Stimulated activated naive B cell treated with anti-CD40 and anti-IgM and Interleukin-4, amounts not matched to agents 10 μg/mL and 1 μg/mL and 100 μg/mL, for 72 hours (primary cell): ENCODE data around the gene APOB.

Source experiments
- ATAC-seq, 2 donors: fragments of 150-1000 bp; cut with Tn5 transposase; replicated peaks; 2 replicates each; pipeline ENCODE4 v1.10.0; 2021; ENCODE audit warnings: moderate library complexity in 1 of 2
- DNase-seq: peaks from one replicate; pipeline ENCODE4 v3.0.0; 2021
- H3K27ac Mint-ChIP-seq: one replicate; pipeline ENCODE4 v1.8.0; 2022; ENCODE audit warnings: mild to moderate bottlenecking, mixed read lengths
- H3K27me3 Mint-ChIP-seq, 2 donors: one replicate each; pipeline ENCODE4 v1.8.0; 2022; ENCODE audit warnings: mixed read lengths in 2 of 2
- H3K36me3 Mint-ChIP-seq, 2 donors: one replicate each; pipeline ENCODE4 v1.8.0; 2022; ENCODE audit warnings: mixed read lengths in 2 of 2, mild to moderate bottlenecking in 1 of 2
- H3K4me1 Mint-ChIP-seq, 2 donors: one replicate each; pipeline ENCODE4 v1.8.0; 2022; ENCODE audit warnings: mixed read lengths in 2 of 2, mild to moderate bottlenecking in 1 of 2
- H3K4me3 Mint-ChIP-seq, 2 donors: one replicate each; pipeline ENCODE4 v1.8.0; 2022; ENCODE audit warnings: mild to moderate bottlenecking in 2 of 2, mixed read lengths in 2 of 2, moderate library complexity in 1 of 2
- H3K9me3 Mint-ChIP-seq, 2 donors: one replicate each; pipeline ENCODE4 v1.8.0; 2022; ENCODE audit warnings: mixed read lengths in 2 of 2, mild to moderate bottlenecking in 1 of 2

The APOB gene

GRCh38 chr2:21055879-21056790 lies 12.3 kb upstream of the APOB start:
- DNase-seq (no peak), ATAC-seq (no peak)
- no peaks in the 10 kb centered on the region for H3K9me3 Mint-ChIP-seq
- H3K27me3 Mint-ChIP-seq = peaks cover 0 to 9% of the 10 kb centered on the region in 2 donors
- H3K4me1 Mint-ChIP-seq = no peaks in the 10 kb centered on the region
- H3K36me3 Mint-ChIP-seq = no peaks in the 10 kb centered on the region
- H3K27ac Mint-ChIP-seq = no peak overlapping the region
- H3K4me3 Mint-ChIP-seq = no peak overlapping the region

- Mint-ChIP-seq H3K27ac (no peak overlapping the region), H3K36me3 (no peaks in the 10 kb centered on the region), H3K9me3 (no peaks in the 10 kb centered on the region), H3K4me1 (no peaks in the 10 kb centered on the region), H3K27me3 (peaks cover 0 to 9% of the 10 kb centered on the region in 2 donors), H3K4me3 (no peak overlapping the region)
- ATAC-seq = no peak
- DNase-seq = no peak
These were observed 11.6 kb upstream of the APOB start for GRCh38 chr2:21055451-21055850.

- Mint-ChIP-seq H3K27ac (no peak overlapping the region), H3K9me3 (no peaks in the 10 kb centered on the region), H3K27me3 (peaks cover 0 to 9% of the 10 kb centered on the region in 2 donors), H3K4me3 (no peak overlapping the region), H3K36me3 (no peaks in the 10 kb centered on the region), H3K4me1 (no peaks in the 10 kb centered on the region)
- ATAC-seq = no peak
- DNase-seq = no peak
These were observed 10.1 kb upstream of the APOB start for GRCh38 chr2:21054011-21054410.

GRCh38 chr2:21052044-21052443 lies 8.2 kb upstream of the APOB start:
- Mint-ChIP-seq H3K4me3 (no peak overlapping the region), H3K27ac (no peak overlapping the region), H3K4me1 (no peaks in the 10 kb centered on the region), H3K36me3 (no peaks in the 10 kb centered on the region), H3K9me3 (no peaks in the 10 kb centered on the region), H3K27me3 (peaks cover 5 to 14% of the 10 kb centered on the region in 2 donors)
- DNase-seq = no peak
- no peak for ATAC-seq

GRCh38 chr2:21050164-21050563 lies 6.3 kb upstream of the APOB start:
- ATAC-seq (no peak), DNase-seq (no peak)
- no peaks in the 10 kb centered on the region for H3K4me1 Mint-ChIP-seq
- no peak overlapping the region for H3K27ac Mint-ChIP-seq
- H3K4me3 Mint-ChIP-seq = no peak overlapping the region
- no peaks in the 10 kb centered on the region for H3K9me3 Mint-ChIP-seq
- H3K27me3 Mint-ChIP-seq = peaks cover 15 to 20% of the 10 kb centered on the region in 2 donors
- H3K36me3 Mint-ChIP-seq = no peaks in the 10 kb centered on the region

- ATAC-seq = no peak
- Mint-ChIP-seq H3K4me3 (no peak overlapping the region), H3K4me1 (peaks cover 3 to 7% of the 10 kb centered on the region in 2 donors), H3K36me3 (no peaks in the 10 kb centered on the region), H3K27me3 (peaks cover 28 to 40% of the 10 kb centered on the region in 2 donors), H3K27ac (no peak overlapping the region), H3K9me3 (no peaks in the 10 kb centered on the region)
- no peak for DNase-seq
These were observed 3.5 kb upstream of the APOB start for GRCh38 chr2:21047141-21048009.

GRCh38 chr2:21046506-21046905 lies 2.6 kb upstream of the APOB start:
- Mint-ChIP-seq H3K27me3 (peaks cover 34 to 40% of the 10 kb centered on the region in 2 donors), H3K27ac (no peak overlapping the region), H3K4me1 (peaks cover 3 to 7% of the 10 kb centered on the region in 2 donors), H3K36me3 (no peaks in the 10 kb centered on the region), H3K4me3 (no peak overlapping the region), H3K9me3 (no peaks in the 10 kb centered on the region)
- ATAC-seq (no peak), DNase-seq (no peak)

GRCh38 chr2:21044694-21045371 lies 960 bp upstream of the APOB start:
- Mint-ChIP-seq H3K27ac (no peak overlapping the region), H3K36me3 (no peaks in the 10 kb centered on the region), H3K9me3 (no peaks in the 10 kb centered on the region), H3K4me1 (peaks cover 3 to 7% of the 10 kb centered on the region in 2 donors), H3K27me3 (peaks cover 37 to 40% of the 10 kb centered on the region in 2 donors), H3K4me3 (no peak overlapping the region)
- ATAC-seq (no peak), DNase-seq (no peak)

GRCh38 chr2:21042958-21043743 lies 722 bp downstream of the APOB start:
- DNase-seq = peak; percentile 24

GRCh38 chr2:21042708-21042957 lies 1.2 kb downstream of the APOB start:
- Mint-ChIP-seq H3K36me3 (no peaks in the 10 kb centered on the region), H3K4me1 (peaks cover 3 to 7% of the 10 kb centered on the region in 2 donors), H3K9me3 (no peaks in the 10 kb centered on the region), H3K27me3 (peaks cover 38 to 41% of the 10 kb centered on the region in 2 donors), H3K4me3 (no peak overlapping the region), H3K27ac (no peak overlapping the region)
- ATAC-seq (no peak), DNase-seq (no peak)

More at GRCh38 chr2:21042958-21043743, 722 bp downstream of the APOB start:
- Mint-ChIP-seq H3K36me3 (no peaks in the 10 kb centered on the region), H3K4me3 (peak overlapping the region; percentile 37 to 48), H3K4me1 (peaks cover 3 to 7% of the 10 kb centered on the region in 2 donors), H3K9me3 (no peaks in the 10 kb centered on the region), H3K27ac (no peak overlapping the region), H3K27me3 (peaks cover 38 to 41% of the 10 kb centered on the region in 2 donors)
- peak; percentile 58 to 64 for ATAC-seq

GRCh38 chr2:21041943-21042707 lies 1.7 kb downstream of the APOB start:
- H3K27ac Mint-ChIP-seq = no peak overlapping the region
- no peaks in the 10 kb centered on the region for H3K36me3 Mint-ChIP-seq
- H3K9me3 Mint-ChIP-seq = no peaks in the 10 kb centered on the region
- H3K4me3 Mint-ChIP-seq = no peak overlapping the region
- ATAC-seq (no peak), DNase-seq (no peak)
- peaks cover 3 to 7% of the 10 kb centered on the region in 2 donors for H3K4me1 Mint-ChIP-seq
- peaks cover 38 to 41% of the 10 kb centered on the region in 2 donors for H3K27me3 Mint-ChIP-seq

GRCh38 chr2:21041462-21041861 lies 2.4 kb downstream of the APOB start:
- no peak for DNase-seq
- Mint-ChIP-seq H3K4me1 (peaks cover 3 to 7% of the 10 kb centered on the region in 2 donors), H3K9me3 (no peaks in the 10 kb centered on the region), H3K36me3 (no peaks in the 10 kb centered on the region), H3K4me3 (no peak overlapping the region), H3K27ac (no peak overlapping the region), H3K27me3 (peaks cover 39 to 41% of the 10 kb centered on the region in 2 donors)
- no peak for ATAC-seq
